GM12878 (cell line): ENCODE measurements around the gene CDKN2B-AS1. TPM values are rescaled to one million over a fixed set of nuclear protein-coding genes. Genes with fewer than 3 reads are reported as not detected.

Source experiments
- BCL3 ChIP-seq: IDR thresholded peaks from 2 replicates; pipeline ENCODE4 v1.6.1; 2011; ENCODE audit warnings: borderline replicate concordance, low read depth, mild to moderate bottlenecking, moderate library complexity, low read length; ENCODE audit not compliant: insufficient read depth, poor library complexity, severe bottlenecking
- BCLAF1 ChIP-seq: fragments of 450-650 bp; IDR thresholded peaks from 2 replicates; pipeline ENCODE4 v1.6.1; 2017; ENCODE audit warnings: antibody characterized with exemption, mild to moderate bottlenecking, moderate library complexity
- CUX1 ChIP-seq: IDR thresholded peaks from 2 replicates; pipeline ENCODE4 v1.6.1; 2012; ENCODE audit warnings: improper control_type of control experiment, low read depth, low read length; ENCODE audit not compliant: insufficient replicate concordance
- polyA plus RNA-seq, 11 experiments: library from polyadenylated mRNA; depleted of rRNA in 4 of 11; unstranded in 6 of 11; stranded (reverse) in 5 of 11; fragments of >200 nt; fragmentation: Nextera tagmentation in 4 of 11; fragmentation: Illumina TruSeq in 1 of 11; extraction: Ambion mirVana in 4 of 11; extraction: Trizol in 1 of 11; gene quantifications; 1 replicate in 1 of 11; 2 replicates in 10 of 11; pipeline versions ENCODE4 v1.2.1 to v1.2.3, GENCODE V29; 2011 to 2016; ENCODE audit warnings: inconsistent platforms in 2 of 11, missing spikeins in 2 of 11, low read depth in 1 of 11
- total RNA-seq, 4 experiments: library from RNA; depleted of rRNA in 3 of 4; stranded (reverse); fragments of >200 nt in 3 of 4; fragmentation: Illumina TruSeq in 1 of 4; extraction: Trizol in 1 of 4; gene quantifications; 2 replicates each; pipeline versions ENCODE4 v1.2.1 to v1.2.3, GENCODE V29; 2013 to 2021

Gene CDKN2B-AS1
- total and polyA plus RNA-seq, 10 of the 15 experiments (the other 5 are each of a cell fraction or from before 2014, with no cell fraction given), result 0.22 to 2.2 (median 1.0) TPM; not detected in 1

- TF ChIP-seq CUX1 (no peak), BCL3 (no peak), BCLAF1 (no peak)
Observed at GRCh38 chr9:22134390-22134789, 139.8 kb downstream of the CDKN2B-AS1 start (continued).
